Upper lobe of right lung (tissue), 1 donor: ENCODE data around the gene CC2D1A. TPM values are rescaled to one million over a fixed set of nuclear protein-coding genes. Genes with fewer than 3 reads are reported as not detected.

Experiments
- ATAC-seq: fragments of 200-7000 bp; cut with Tn5 transposase; one replicate; pipeline ENCODE4 v1.9.1; 2020; ENCODE audit warnings: mild to moderate bottlenecking, moderate library complexity
- DNase-seq: peaks from one replicate; pipeline ENCODE4 v3.0.0-alpha.2; 2020
- H3K27ac ChIP-seq: fragments of 200-600 bp; one replicate; pipeline ENCODE4 v1.8.0; 2022
- H3K27me3 ChIP-seq: fragments of 200-600 bp; one replicate; pipeline ENCODE4 v1.8.0; 2022; ENCODE audit warnings: mild to moderate bottlenecking
- H3K36me3 ChIP-seq: fragments of 200-600 bp; one replicate; pipeline ENCODE4 v1.8.0; 2022
- H3K4me1 ChIP-seq: fragments of 200-600 bp; one replicate; pipeline ENCODE4 v1.8.0; 2022
- H3K4me3 ChIP-seq: fragments of 200-600 bp; one replicate; pipeline ENCODE4 v1.8.0; 2022; ENCODE audit warnings: mild to moderate bottlenecking
- H3K9me3 ChIP-seq: fragments of 200-600 bp; one replicate; pipeline ENCODE4 v1.8.0; 2022
- intact Hi-C: fragments of 100-400 bp; cut with DNase I; formaldehyde crosslinking; loops from one replicate; pipeline ENCODE4 v1.11.0; 2022
- total RNA-seq: library from RNA; stranded (reverse); fragmentation: NEBNext Ultra II Directional; extraction: Animal tissue kit (Norgen Biotek cat#: 25700); gene quantifications from one replicate; pipeline ENCODE4 v1.2.1, GENCODE V29; 2021
- TF ChIP-seq, protein P1 (sequence below): fragments of 200-600 bp; IDR thresholded peaks from one replicate; pipeline ENCODE4 v1.8.0; 2022; ENCODE audit warnings: antibody characterized with exemption
- donor health status: DM: no; HTN: yes; CAD: no; lungs with severe emphysema.

The CC2D1A gene
- total RNA-seq, 1 donor from 2014 or later, result 28.9 TPM

DNA sequence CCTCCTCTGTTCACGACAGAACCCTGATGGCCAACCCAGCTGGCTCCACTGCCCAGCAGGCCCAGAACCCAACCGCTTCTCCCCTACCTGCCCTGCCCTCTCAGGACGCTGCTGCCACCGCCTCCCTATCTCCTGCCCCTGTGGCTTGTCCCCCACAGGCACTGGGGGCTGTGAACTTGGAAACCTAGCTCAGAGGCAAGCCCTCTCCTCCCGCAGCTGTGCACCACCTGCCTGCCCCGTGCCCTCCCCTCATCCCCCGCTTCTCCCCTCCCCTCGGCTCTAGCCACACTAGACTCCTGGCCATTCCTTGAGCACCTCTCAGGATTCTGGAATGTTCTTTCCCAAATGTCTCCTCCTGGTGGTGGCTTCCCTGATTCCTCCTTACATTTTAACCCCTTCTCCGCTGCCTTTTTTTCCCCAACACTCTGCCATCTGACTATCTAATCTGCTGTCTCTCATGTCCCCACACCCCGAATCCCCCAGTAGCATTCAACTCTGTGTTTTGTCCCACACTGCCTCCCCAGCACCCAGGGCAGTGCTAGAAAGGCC lies 22.4 kb upstream of the CC2D1A start:
- no peak for DNase-seq
- H3K9me3 ChIP-seq, result no peaks in the 10 kb centered on the region
- no peak for ATAC-seq
- H3K27me3 ChIP-seq, result no peaks in the 10 kb centered on the region
- H3K36me3 ChIP-seq, result no peaks in the 10 kb centered on the region
- peaks cover 22% of the 10 kb centered on the region for H3K4me1 ChIP-seq
- H3K4me3 ChIP-seq, result no peak overlapping the region
- TF ChIP-seq, protein P1, sequence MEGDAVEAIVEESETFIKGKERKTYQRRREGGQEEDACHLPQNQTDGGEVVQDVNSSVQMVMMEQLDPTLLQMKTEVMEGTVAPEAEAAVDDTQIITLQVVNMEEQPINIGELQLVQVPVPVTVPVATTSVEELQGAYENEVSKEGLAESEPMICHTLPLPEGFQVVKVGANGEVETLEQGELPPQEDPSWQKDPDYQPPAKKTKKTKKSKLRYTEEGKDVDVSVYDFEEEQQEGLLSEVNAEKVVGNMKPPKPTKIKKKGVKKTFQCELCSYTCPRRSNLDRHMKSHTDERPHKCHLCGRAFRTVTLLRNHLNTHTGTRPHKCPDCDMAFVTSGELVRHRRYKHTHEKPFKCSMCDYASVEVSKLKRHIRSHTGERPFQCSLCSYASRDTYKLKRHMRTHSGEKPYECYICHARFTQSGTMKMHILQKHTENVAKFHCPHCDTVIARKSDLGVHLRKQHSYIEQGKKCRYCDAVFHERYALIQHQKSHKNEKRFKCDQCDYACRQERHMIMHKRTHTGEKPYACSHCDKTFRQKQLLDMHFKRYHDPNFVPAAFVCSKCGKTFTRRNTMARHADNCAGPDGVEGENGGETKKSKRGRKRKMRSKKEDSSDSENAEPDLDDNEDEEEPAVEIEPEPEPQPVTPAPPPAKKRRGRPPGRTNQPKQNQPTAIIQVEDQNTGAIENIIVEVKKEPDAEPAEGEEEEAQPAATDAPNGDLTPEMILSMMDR, result no peak
- intact Hi-C loops, result no loop called here
- H3K27ac ChIP-seq, result no peak overlapping the region

DNA sequence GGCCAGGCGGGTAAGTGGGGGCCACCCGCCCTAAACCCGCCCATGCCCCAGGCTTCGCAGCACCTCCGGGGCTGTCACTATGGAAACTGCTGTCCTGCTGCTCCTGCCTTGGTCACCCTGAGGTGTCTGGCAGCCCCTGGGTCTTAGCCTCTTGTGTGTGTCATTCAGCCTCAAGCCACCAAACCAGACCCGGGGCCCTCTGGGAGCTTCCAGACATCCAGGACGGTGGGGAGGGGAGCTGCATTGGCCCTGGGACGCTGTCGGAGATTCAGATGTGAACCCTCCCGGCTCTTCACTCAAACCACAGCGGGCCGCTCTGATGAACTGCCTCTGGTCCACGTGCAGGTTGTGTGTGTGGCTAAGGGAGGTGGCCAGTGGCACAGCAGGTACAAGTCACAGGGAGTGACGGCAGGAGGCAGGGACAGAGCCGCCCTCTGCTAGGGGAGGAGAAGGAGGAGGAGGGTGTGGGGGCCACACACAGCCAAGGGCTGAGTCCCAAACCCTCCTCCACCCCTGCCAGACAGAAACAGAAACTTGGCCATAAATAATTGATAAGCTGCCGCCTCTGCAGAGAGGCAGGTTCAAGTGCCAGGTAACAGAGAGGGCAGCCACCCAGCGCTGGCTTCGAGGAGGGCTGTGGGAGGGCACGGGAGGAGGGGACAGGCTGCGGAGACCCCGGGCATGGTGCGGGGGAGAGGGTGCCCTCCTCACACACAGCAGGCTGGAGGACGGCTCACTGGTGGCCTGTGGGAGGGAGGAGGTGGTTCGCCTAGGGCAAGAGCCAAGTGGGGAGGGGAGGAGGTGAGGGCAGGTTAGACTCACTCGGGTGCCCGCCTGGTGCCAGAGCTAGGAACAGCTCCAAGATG lies 21.0 kb upstream of the CC2D1A start:
- H3K4me3 ChIP-seq, result no peak overlapping the region

DNA sequence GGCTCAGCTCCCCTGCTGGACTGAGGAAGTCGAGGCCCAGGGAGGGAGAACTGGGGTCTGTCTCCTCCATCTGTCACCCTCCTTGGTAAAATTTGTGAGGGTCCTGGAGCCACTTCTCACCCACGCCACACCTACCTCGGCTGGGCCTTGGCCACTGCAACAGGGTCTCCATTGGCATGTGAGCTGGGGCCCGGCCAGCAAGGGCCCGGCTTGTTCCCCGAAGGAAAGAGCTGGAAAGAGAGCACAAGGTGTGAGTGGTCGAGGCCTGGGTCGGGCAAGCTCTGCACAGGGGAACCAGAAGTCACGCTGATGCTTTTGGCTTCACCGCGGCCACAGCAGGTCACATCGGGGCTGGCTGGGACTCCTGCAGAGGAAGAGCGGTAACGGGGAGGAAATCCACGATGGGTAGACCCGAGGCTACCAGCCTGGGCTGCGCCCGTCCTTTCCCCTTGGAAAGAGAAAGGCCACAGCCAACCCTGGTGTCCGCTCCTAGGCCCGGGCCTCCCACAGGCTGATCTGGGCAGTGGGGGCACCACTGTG lies 20.1 kb upstream of the CC2D1A start:
- H3K4me1 ChIP-seq, result peaks cover 11% of the 10 kb centered on the region
- no peak for ATAC-seq
- no peaks in the 10 kb centered on the region for H3K36me3 ChIP-seq
- H3K4me3 ChIP-seq, result no peak overlapping the region
- intact Hi-C loops, result no loop called here
- TF ChIP-seq, protein P1, result no peak
- H3K9me3 ChIP-seq, result no peaks in the 10 kb centered on the region
- no peak for DNase-seq
- H3K27me3 ChIP-seq, result no peaks in the 10 kb centered on the region
- H3K27ac ChIP-seq, result no peak overlapping the region

More for the DNA sequence above, 21.0 kb upstream of the CC2D1A start:
- no peaks in the 10 kb centered on the region for H3K27me3 ChIP-seq
- DNase-seq (no peak), ATAC-seq (peak; percentile 12)
- TF ChIP-seq, protein P1, result no peak
- H3K27ac ChIP-seq, result no peak overlapping the region
- no peaks in the 10 kb centered on the region for H3K9me3 ChIP-seq
- peaks cover 19% of the 10 kb centered on the region for H3K4me1 ChIP-seq
- H3K36me3 ChIP-seq, result no peaks in the 10 kb centered on the region
- intact Hi-C loops, result no loop called here

DNA sequence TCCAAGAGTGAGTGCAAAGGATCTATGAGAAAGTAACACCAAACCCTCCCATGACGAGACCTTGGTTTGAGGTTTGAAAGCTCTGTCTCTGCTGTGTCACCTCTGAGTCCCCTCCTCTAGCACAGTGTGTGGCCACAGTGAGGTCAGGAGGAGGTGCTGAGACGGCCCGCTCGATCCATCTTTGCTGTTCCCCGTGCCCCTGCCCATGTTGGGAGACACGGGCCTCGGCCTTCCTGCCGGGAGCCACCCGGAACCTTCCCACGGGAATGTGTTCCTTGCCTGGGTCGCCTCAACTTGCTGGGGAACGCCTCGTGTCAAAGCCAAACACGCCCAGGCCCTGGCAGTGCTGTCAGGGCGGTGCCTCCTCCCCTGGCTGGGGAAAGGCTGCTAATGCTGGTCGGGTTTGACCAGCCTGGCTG lies 19.0 kb upstream of the CC2D1A start:
- TF ChIP-seq, protein P1, result no peak
- Histone ChIP-seq H3K4me1 (no peaks in the 10 kb centered on the region), H3K36me3 (no peaks in the 10 kb centered on the region), H3K27ac (no peak overlapping the region), H3K27me3 (no peaks in the 10 kb centered on the region), H3K4me3 (no peak overlapping the region), H3K9me3 (no peaks in the 10 kb centered on the region)
- ATAC-seq (no peak), DNase-seq (no peak)
- intact Hi-C loops, result no loop called here

DNA sequence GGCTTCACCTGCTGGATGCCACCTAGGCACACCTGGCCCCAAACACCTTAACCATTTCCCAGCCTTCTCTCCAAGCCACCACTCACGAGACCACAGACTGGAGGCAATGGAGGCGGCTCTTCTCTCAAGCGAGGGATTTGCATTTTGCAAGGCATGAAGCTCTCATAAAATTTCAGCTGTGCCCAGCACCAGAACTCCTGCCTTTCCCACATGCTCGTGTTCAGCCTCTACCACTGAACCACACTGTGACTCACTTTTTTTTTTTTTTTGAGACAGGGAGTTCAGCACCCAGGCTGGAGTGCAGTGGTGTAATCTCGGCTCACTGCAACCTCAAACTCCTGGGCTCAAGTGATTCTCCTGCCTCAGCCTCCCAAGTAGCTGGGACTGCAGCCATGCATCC lies 18.5 kb upstream of the CC2D1A start:
- Histone ChIP-seq H3K36me3 (no peaks in the 10 kb centered on the region), H3K9me3 (no peaks in the 10 kb centered on the region), H3K27ac (no peak overlapping the region), H3K27me3 (no peaks in the 10 kb centered on the region), H3K4me3 (no peak overlapping the region), H3K4me1 (no peaks in the 10 kb centered on the region)
- intact Hi-C loops, result no loop called here
- TF ChIP-seq, protein P1, result no peak
- DNase-seq, result no peak
- no peak for ATAC-seq
